Left ventricle myocardium inferior (tissue), 1 donor: ENCODE data around the gene SH3TC2. TPM values are rescaled to one million over a fixed set of nuclear protein-coding genes. Genes with fewer than 3 reads are reported as not detected.

ENCODE experiments used
- DNase-seq: peaks from one replicate; pipeline ENCODE4 v3.0.0-alpha.2; 2020
- H3K27ac ChIP-seq: fragments of 200-600 bp; replicated peaks from 2 replicates; pipeline ENCODE4 v1.8.0; 2021
- H3K27me3 ChIP-seq: fragments of 200-600 bp; 2 replicates; pipeline ENCODE4 v1.8.0; 2021; ENCODE audit warnings: low read depth
- H3K36me3 ChIP-seq: fragments of 200-600 bp; 2 replicates; pipeline ENCODE4 v1.8.0; 2021
- H3K4me1 ChIP-seq: fragments of 200-600 bp; 2 replicates; pipeline ENCODE4 v1.8.0; 2021
- H3K4me3 ChIP-seq: fragments of 200-600 bp; 2 replicates; pipeline ENCODE4 v1.8.0; 2021; ENCODE audit warnings: mild to moderate bottlenecking, moderate library complexity
- H3K9me3 ChIP-seq: fragments of 200-600 bp; replicated peaks from 2 replicates; pipeline ENCODE4 v1.8.0; 2021
- intact Hi-C: fragments of 100-400 bp; cut with micrococcal nuclease; formaldehyde crosslinking; loops from one replicate; pipeline ENCODE4 v1.11.0; 2022
- total RNA-seq: library from RNA; stranded (reverse); fragmentation: NEBNext Ultra II Directional; extraction: Animal tissue kit (Norgen Biotek cat#: 25700); gene quantifications from one replicate; pipeline ENCODE4 v1.2.1, GENCODE V29; 2021
- TF ChIP-seq, protein P1 (sequence below): fragments of 200-600 bp; IDR thresholded peaks from 2 replicates; pipeline ENCODE4 v1.8.0; 2021; ENCODE audit warnings: antibody characterized with exemption, mild to moderate bottlenecking, borderline replicate concordance
- donor health status: DM: no; HTN: yes; CAD: no; lungs with severe emphysema.

Gene SH3TC2
- total RNA-seq, 1 donor from 2014 or later: 9.4 TPM

DNA sequence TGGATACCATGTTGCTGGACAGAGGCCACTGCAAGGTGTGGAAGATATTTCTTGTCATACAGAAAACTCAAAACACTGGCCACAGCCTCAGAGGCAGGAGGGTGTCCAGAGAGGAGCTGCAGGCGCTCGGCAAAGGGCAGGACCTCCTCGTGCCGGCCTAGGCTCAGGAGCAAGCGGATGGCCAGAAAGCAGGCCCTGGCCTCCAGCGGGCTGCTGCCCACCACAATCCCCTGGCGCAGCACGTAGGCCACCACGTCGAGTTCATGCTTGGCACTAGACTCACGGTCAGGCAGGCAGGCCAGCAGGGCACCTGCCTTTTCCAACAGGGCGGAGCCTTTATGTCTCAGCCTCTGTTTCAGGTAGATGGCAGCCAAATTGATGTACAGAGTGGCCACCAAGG lies 35.2 kb downstream of the SH3TC2 start:
- no peak for DNase-seq
- intact Hi-C loops: no loop called here
- Histone ChIP-seq H3K36me3 (peaks cover 44% of the 10 kb centered on the region), H3K4me1 (peaks cover 17% of the 10 kb centered on the region), H3K9me3 (no peaks in the 10 kb centered on the region), H3K4me3 (no peak overlapping the region), H3K27ac (no peak overlapping the region), H3K27me3 (no peaks in the 10 kb centered on the region)
- TF ChIP-seq, protein P1, sequence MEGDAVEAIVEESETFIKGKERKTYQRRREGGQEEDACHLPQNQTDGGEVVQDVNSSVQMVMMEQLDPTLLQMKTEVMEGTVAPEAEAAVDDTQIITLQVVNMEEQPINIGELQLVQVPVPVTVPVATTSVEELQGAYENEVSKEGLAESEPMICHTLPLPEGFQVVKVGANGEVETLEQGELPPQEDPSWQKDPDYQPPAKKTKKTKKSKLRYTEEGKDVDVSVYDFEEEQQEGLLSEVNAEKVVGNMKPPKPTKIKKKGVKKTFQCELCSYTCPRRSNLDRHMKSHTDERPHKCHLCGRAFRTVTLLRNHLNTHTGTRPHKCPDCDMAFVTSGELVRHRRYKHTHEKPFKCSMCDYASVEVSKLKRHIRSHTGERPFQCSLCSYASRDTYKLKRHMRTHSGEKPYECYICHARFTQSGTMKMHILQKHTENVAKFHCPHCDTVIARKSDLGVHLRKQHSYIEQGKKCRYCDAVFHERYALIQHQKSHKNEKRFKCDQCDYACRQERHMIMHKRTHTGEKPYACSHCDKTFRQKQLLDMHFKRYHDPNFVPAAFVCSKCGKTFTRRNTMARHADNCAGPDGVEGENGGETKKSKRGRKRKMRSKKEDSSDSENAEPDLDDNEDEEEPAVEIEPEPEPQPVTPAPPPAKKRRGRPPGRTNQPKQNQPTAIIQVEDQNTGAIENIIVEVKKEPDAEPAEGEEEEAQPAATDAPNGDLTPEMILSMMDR: no peak

DNA sequence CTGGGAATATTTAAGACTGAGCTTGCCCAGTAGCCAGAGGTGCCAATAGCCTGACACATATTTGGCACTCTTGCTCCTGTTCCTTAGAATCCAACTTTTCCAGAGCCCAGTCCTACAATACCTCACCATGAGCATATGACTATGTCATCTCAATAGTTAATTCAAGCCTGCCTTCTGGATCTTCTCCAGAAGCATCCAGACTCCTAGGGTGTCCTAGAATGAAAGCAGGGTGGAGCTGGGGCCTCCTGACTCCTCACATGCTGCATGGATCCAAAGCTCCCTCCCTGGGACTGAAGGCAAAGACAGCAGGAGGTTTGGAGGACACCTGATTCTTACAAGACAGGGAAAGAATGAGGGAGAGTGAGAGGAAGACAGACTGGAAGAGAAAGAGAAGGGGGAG lies 37.9 kb downstream of the SH3TC2 start:
- Histone ChIP-seq H3K9me3 (no peaks in the 10 kb centered on the region), H3K36me3 (peaks cover 29% of the 10 kb centered on the region), H3K4me1 (peaks cover 17% of the 10 kb centered on the region), H3K4me3 (no peak overlapping the region), H3K27ac (no peak overlapping the region), H3K27me3 (no peaks in the 10 kb centered on the region)
- TF ChIP-seq, protein P1: no peak
- DNase-seq: no peak
- intact Hi-C loops: no loop called here

DNA sequence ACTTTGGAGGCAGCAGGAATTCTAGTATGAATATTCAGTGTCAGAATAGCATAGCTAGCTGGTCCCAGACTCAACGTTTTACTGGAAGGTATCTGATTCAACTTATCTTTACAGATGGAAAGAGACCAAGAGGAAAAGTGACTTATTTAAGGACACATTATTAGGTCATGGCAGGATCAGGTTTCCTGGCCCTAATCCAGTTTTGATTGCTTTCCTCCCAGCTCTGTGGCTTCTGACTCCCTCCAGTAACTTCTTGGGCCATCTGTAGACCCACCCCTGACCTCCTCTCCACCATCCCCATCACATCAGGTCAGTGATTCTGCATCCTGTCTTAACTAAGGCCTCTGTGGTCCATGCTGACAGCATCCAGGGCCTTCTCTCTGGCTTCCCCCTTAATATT lies 38.4 kb downstream of the SH3TC2 start:
- Histone ChIP-seq H3K4me3 (no peak overlapping the region), H3K27ac (no peak overlapping the region), H3K4me1 (peaks cover 21% of the 10 kb centered on the region), H3K36me3 (peaks cover 28% of the 10 kb centered on the region), H3K27me3 (no peaks in the 10 kb centered on the region), H3K9me3 (no peaks in the 10 kb centered on the region)
- DNase-seq: no peak
- TF ChIP-seq, protein P1: no peak
- intact Hi-C loops: no loop called here

DNA sequence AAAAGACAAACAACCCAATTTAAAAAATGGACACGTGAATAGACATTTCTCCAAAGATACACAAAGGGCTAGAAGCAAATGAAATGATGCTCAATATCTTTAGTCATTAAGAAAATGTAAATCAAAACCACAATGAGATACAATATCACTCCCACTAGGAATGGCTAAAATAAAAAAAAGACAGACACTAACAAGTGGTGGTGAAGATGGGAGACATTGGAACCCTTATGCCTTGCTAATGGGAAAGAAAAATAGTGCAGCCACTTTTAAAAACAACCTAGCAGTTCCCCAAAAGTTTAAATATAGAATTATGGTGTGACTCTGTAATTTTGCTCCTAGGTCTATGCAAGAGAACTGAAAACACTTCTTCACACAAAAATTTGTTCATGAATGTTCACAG lies 40.7 kb downstream of the SH3TC2 start:
- Histone ChIP-seq H3K4me1 (peaks cover 32% of the 10 kb centered on the region), H3K9me3 (no peaks in the 10 kb centered on the region), H3K27me3 (no peaks in the 10 kb centered on the region), H3K36me3 (peaks cover 9% of the 10 kb centered on the region), H3K4me3 (no peak overlapping the region), H3K27ac (no peak overlapping the region)
- intact Hi-C loops: no loop called here
- no peak for DNase-seq
- TF ChIP-seq, protein P1: no peak

DNA sequence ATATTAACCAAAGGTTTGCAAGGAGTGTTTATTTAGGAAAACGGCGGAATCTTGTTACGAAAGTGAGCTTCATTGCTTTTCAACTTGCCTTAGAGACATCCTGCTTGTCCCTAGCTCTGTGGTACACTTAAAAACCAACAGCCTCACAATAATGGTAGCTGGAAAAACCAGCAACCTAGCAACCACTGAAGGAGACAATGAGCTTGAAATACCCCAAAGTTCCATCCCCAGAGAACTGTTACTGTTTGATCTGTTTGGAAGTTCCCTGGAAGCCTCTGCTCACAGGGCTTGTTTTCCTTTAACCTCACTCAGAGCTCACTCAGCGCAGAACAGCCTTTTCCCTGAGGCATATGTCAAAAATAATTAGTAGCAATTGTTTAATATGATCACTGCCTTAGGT lies 43.2 kb downstream of the SH3TC2 start:
- Histone ChIP-seq H3K9me3 (no peaks in the 10 kb centered on the region), H3K27ac (no peak overlapping the region)
- TF ChIP-seq, protein P1: no peak

More for the DNA sequence above, 43.2 kb downstream of the SH3TC2 start:
- H3K4me1 ChIP-seq: peaks cover 34% of the 10 kb centered on the region
- intact Hi-C loops: no loop called here
- no peaks in the 10 kb centered on the region for H3K27me3 ChIP-seq
- no peak for DNase-seq
- no peak overlapping the region for H3K4me3 ChIP-seq
- H3K36me3 ChIP-seq: no peaks in the 10 kb centered on the region
